Tibial nerve (tissue), 4 donors: ENCODE data around the gene PTPN3. TPM values are rescaled to one million over a fixed set of nuclear protein-coding genes. Genes with fewer than 3 reads are reported as not detected.
A peak's percentile ranks its signal among the peaks of the same experiment; 100 is the strongest.

Experiments used
- DNase-seq, 2 donors: peaks; one replicate each; pipeline ENCODE4 v3.0.0-alpha.2; 2019; ENCODE audit warnings: low spot score in 2 of 2
- H3K27ac ChIP-seq, 4 donors: fragments of 200-600 bp; sonication (generic) in 3 of 4; one replicate each; pipeline ENCODE4 v1.5.1; 2017 to 2019; ENCODE audit warnings: mild to moderate bottlenecking in 1 of 4
- H3K27me3 ChIP-seq, 2 donors: fragments of 200-600 bp; sonication (generic) in 1 of 2; one replicate each; pipeline versions ENCODE4 v1.5.1 to v1.6.0; 2017 to 2019
- H3K36me3 ChIP-seq, 3 donors: fragments of 200-600 bp; sonication (generic); one replicate each; pipeline ENCODE4 v1.5.1; 2018 to 2019
- H3K4me1 ChIP-seq, 4 donors: fragments of 200-600 bp; sonication (generic) in 3 of 4; one replicate each; pipeline ENCODE4 v1.5.1; 2017 to 2019
- H3K4me3 ChIP-seq, 4 donors: fragments of 200-600 bp; sonication (generic) in 3 of 4; one replicate each; pipeline ENCODE4 v1.5.1; 2017 to 2019; ENCODE audit warnings: mild to moderate bottlenecking in 1 of 4, moderate library complexity in 1 of 4
- H3K9me3 ChIP-seq, 4 donors: fragments of 200-600 bp; sonication (generic) in 3 of 4; one replicate each; pipeline ENCODE4 v1.5.1; 2017 to 2019
- CTCF ChIP-seq, 5 experiments: fragments of 200-600 bp in 3 of 5; fragments of 450-650 bp in 2 of 5; sonication (generic) in 3 of 5; IDR thresholded peaks; one replicate each; pipeline ENCODE4 v1.5.1; 2016 to 2019; ENCODE audit warnings: antibody characterized with exemption in 5 of 5, mild to moderate bottlenecking in 3 of 5, moderate library complexity in 2 of 5
- EP300 ChIP-seq, 2 donors: sonication (generic); formaldehyde crosslinking; IDR thresholded peaks; one replicate each; pipeline ENCODE4 v1.6.1; 2017; ENCODE audit warnings: antibody characterized with exemption in 2 of 2, mild to moderate bottlenecking in 1 of 2
- POLR2A ChIP-seq, 2 donors: fragments of 450-650 bp; IDR thresholded peaks; one replicate each; pipeline ENCODE4 v1.6.1; 2017; ENCODE audit warnings: antibody characterized with exemption in 2 of 2, mild to moderate bottlenecking in 2 of 2, moderate library complexity in 2 of 2
- WGBS, 2 donors: methylation state at CpG; one replicate each; pipeline ENCODE4 v1.1.5; 2018; 5-methylcytosine and 5-hydroxymethylcytosine counted together
- small RNA-seq: library from RNA; depleted of rRNA; stranded (forward); fragments of <200 nt; gene quantifications from one replicate; pipeline ENCODE3, GENCODE V24; 2016
- total RNA-seq, 4 donors: library from RNA; depleted of rRNA; stranded (reverse); fragments of >200 nt; gene quantifications; one replicate each; pipeline ENCODE4 v1.1.0, GENCODE V29; 2016

Gene PTPN3
- total RNA-seq, 4 donors from 2014 or later: 1.3 to 3.3 (median 1.8) TPM

- 44 to 46% methylated on average over 12 of the region's 12 CpGs for WGBS, 2 donors
- Histone ChIP-seq H3K27ac (peak overlapping the region; percentile 12 to 66 (median 42)), H3K4me1 (peaks cover 0 to 21% (median 9%) of the 10 kb centered on the region in 4 donors), H3K27me3 (no peaks in the 10 kb centered on the region), H3K4me3 (peak overlapping the region in 1 of 4 donors; percentile 7), H3K36me3 (no peaks in the 10 kb centered on the region), H3K9me3 (no peaks in the 10 kb centered on the region)
- no peak for TF ChIP-seq CTCF (IDR thresholded peaks at IDR 0.05)
- no peak for TF ChIP-seq EP300 (IDR thresholded peaks at IDR 0.05)
- TF ChIP-seq POLR2A (IDR thresholded peaks at IDR 0.05): no peak
- DNase-seq: peak; percentile 38 to 45
These were observed 169.0 kb downstream of the PTPN3 start for GRCh38 chr9:109328978-109329637.

Small RNA genes lying within 50 kb of the gene (small RNA-seq; reads per million reads assigned to genes)
- gene MIR3927: not detected

Other genes starting within 250 kb of the PTPN3 start
- gene EPB41L4B, start 177.2 kb downstream of the PTPN3 start, total RNA-seq: 10 to 100 TPM; 14.7 to 28.0 (median 19.1) TPM